Measurements from ENCODE around the gene EDC3. TPM values are rescaled to one million over a fixed set of nuclear protein-coding genes. Genes with fewer than 3 reads are reported as not detected.
A peak's percentile ranks its signal among the peaks of the same experiment; 100 is the strongest.
"Not testable (repeated sequence)": the region's sequence is repeated elsewhere in the genome, so short reads cannot be mapped to it uniquely, and the experiment has no call there.

EDC3 gene
- total and polyA plus RNA-seq, 7 donors = 7.8 to 24.1 (median 19.6) TPM

DNA sequence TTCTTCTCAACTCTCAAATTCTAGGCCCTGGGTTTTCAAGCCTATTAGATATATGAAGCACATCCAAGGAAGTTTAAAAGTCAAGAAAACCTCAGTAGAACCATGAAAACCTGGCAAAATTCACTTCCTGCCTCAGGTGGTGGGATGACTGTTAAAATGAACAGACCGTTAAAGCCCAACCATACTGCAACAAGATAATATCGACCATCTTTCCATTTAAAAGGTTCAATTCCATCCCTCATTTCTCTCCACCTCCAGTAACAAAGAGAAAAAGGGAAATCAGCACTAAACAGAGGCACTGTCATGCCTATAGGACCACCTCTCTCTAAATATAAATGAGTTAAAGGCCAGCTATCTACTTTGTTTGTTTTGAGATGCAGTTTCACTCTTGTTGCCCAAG is 31.2 kb downstream of the EDC3 start:
- H3K36me3 ChIP-seq (ENCODE audit: insufficient read depth in 1 of 2, low read depth in 1 of 2) = peaks cover 0 to 16% of the 10 kb centered on the region in 2 donors
- peaks cover 31% of the 10 kb centered on the region for H3K4me1 ChIP-seq
- TF ChIP-seq, protein P1, sequence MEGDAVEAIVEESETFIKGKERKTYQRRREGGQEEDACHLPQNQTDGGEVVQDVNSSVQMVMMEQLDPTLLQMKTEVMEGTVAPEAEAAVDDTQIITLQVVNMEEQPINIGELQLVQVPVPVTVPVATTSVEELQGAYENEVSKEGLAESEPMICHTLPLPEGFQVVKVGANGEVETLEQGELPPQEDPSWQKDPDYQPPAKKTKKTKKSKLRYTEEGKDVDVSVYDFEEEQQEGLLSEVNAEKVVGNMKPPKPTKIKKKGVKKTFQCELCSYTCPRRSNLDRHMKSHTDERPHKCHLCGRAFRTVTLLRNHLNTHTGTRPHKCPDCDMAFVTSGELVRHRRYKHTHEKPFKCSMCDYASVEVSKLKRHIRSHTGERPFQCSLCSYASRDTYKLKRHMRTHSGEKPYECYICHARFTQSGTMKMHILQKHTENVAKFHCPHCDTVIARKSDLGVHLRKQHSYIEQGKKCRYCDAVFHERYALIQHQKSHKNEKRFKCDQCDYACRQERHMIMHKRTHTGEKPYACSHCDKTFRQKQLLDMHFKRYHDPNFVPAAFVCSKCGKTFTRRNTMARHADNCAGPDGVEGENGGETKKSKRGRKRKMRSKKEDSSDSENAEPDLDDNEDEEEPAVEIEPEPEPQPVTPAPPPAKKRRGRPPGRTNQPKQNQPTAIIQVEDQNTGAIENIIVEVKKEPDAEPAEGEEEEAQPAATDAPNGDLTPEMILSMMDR (IDR thresholded peaks at IDR 0.05) = no peak
- H3K27ac ChIP-seq = no peak overlapping the region
- no peaks in the 10 kb centered on the region for H3K27me3 ChIP-seq (ENCODE audit: insufficient read depth in 3 of 3, low read length in 2 of 3)
- ATAC-seq (no peak), DNase-seq (no peak)
- H3K9me3 ChIP-seq = no peaks in the 10 kb centered on the region
- H3K4me3 ChIP-seq = no peak overlapping the region
- WGBS, 3 donors = 74 to 75% (median 75%) methylated on average over 2 of the region's 2 CpGs
- intact Hi-C loops (cut with DNase I) = no loop called here

DNA sequence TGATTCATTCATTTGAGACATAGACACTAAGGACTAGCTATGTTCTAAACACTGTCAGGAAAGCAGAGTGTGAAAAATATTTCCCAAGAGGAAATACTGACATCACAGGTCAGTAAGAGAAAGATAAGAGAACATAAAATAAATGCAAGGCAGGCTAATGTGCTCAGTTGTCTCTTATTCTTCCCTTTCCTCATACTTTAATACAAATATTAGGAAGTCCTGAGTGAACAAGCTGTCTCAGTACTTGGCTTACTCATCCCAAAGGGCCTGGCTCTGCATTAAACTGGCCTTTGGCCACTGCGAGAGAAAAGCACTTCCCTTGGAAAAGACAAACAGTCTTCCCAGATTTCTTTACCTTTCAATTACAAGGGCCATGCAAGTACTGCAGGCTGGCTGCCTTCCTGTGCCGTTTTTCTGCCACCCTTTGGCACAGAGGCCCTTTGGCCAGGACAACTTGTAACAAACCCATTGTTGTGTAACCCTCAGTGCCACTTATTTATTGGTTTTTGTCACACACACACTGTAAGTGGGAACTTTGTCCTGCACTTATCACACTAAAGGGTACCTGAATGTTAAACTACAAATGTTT is 31.7 kb downstream of the EDC3 start:
- Histone ChIP-seq H3K27ac (peak overlapping the region; percentile 6), H3K4me3 (no peak overlapping the region), H3K9me3 (no peaks in the 10 kb centered on the region), H3K27me3 (ENCODE audit: insufficient read depth in 3 of 3, low read length in 2 of 3) (no peaks in the 10 kb centered on the region), H3K36me3 (ENCODE audit: insufficient read depth in 1 of 2, low read depth in 1 of 2) (peaks cover 0 to 14% of the 10 kb centered on the region in 2 donors), H3K4me1 (peaks cover 31% of the 10 kb centered on the region)
- TF ChIP-seq, protein P1 (IDR thresholded peaks at IDR 0.05) = no peak
- 8 to 12% (median 9%) methylated on average over 2 of the region's 2 CpGs for WGBS, 3 donors
- DNase-seq (peak; percentile 25 to 61), ATAC-seq (peak in 3 of 4 donors; percentile 85 to 94 (median 86))
- intact Hi-C loops (cut with DNase I) = no loop called here

DNA sequence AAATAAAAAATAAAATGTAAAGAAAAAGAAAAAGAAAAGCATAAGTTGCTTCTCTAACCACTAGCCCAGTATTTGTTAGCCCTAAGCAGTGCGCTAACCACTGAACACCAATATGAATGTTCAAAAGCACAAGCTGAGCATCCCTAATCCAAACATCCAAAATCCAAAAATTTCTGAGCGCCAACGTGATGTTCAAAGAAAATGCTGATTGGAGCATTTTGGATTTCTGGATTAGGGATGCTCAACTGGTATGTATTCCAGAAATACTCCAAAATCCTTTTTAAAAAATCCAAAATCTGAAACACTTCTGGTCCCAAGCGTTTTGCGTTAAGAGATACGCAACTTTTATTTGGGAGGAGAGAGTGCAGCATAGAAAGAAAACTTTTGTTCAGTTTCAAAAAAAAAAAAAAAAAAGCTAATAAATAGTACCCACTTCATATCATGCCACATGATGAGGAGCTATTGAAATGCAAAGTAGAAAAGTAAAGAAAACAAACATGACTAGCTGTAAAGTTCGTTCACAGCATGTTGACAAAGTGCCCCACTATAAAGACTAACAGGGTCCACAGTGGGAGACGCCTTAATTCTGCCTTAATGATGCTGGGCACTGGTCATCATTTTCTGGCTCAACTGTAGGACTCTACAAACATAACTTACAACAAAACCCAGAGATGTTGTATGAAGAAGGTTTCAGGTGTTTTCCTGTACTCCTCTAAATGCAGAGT is 32.4 kb downstream of the EDC3 start:
- peak overlapping the region; percentile 6 for H3K27ac ChIP-seq
- TF ChIP-seq, protein P1 (IDR thresholded peaks at IDR 0.05) = no peak
- ATAC-seq = no peak

GRCh38 chr15:74662064-74662860 is 33.6 kb downstream of the EDC3 start:
- Histone ChIP-seq H3K27ac (no peak overlapping the region), H3K4me3 (no peak overlapping the region), H3K36me3 (ENCODE audit: insufficient read depth in 1 of 2, low read depth in 1 of 2) (no peaks in the 10 kb centered on the region), H3K27me3 (ENCODE audit: insufficient read depth in 3 of 3, low read length in 2 of 3) (no peaks in the 10 kb centered on the region), H3K9me3 (no peaks in the 10 kb centered on the region), H3K4me1 (peaks cover 35% of the 10 kb centered on the region)
- WGBS, 3 donors = 92 to 93% (median 92%) methylated on average over 4 of the region's 4 CpGs
- intact Hi-C loops (cut with DNase I) = no loop called here
- TF ChIP-seq, protein P1 (IDR thresholded peaks at IDR 0.05) = no peak
- no peak for ATAC-seq
- DNase-seq = no peak

More for the DNA sequence above, 32.4 kb downstream of the EDC3 start:
- Histone ChIP-seq H3K9me3 (no peaks in the 10 kb centered on the region), H3K4me3 (no peak overlapping the region), H3K4me1 (peaks cover 31% of the 10 kb centered on the region), H3K27me3 (ENCODE audit: insufficient read depth in 3 of 3, low read length in 2 of 3) (no peaks in the 10 kb centered on the region), H3K36me3 (ENCODE audit: insufficient read depth in 1 of 2, low read depth in 1 of 2) (peaks cover 0 to 9% of the 10 kb centered on the region in 2 donors)
- intact Hi-C loops (cut with DNase I) = no loop called here
- DNase-seq = no peak
- 85 to 91% (median 86%) methylated on average over 8 of the region's 8 CpGs for whole genome bisulfite sequencing, 3 donors

- H3K27me3 ChIP-seq (ENCODE audit: insufficient read depth in 3 of 3, low read length in 2 of 3); H3K36me3 ChIP-seq (ENCODE audit: insufficient read depth in 1 of 2, low read depth in 1 of 2); intact Hi-C loops (cut with DNase I); ATAC-seq; DNase-seq; H3K4me3 ChIP-seq; H3K27ac ChIP-seq; H3K9me3 ChIP-seq: not testable (repeated sequence)
- peaks cover 43% of the 10 kb centered on the region for H3K4me1 ChIP-seq
- 94 to 97% (median 95%) methylated on average over 8 of the region's 8 CpGs for WGBS, 3 donors
These were observed 34.5 kb downstream of the EDC3 start for GRCh38 chr15:74661280-74661679.

Data from psoas muscle (tissue), 8 donors.